Measurements from ENCODE around the gene FBXO9.
A peak's percentile ranks its signal among the peaks of the same experiment; 100 is the strongest.

Gene FBXO9

GRCh38 chr6:53095716-53096115 lies 30.5 kb downstream of the FBXO9 start:
- no peak for FAIRE-seq

GRCh38 chr6:53100561-53100960 lies 35.4 kb downstream of the FBXO9 start:
- no peak for FAIRE-seq

- FAIRE-seq = no peak
Observed at GRCh38 chr6:53101006-53101405, 35.8 kb downstream of the FBXO9 start.

- FAIRE-seq = no peak
Observed at GRCh38 chr6:53103993-53104675, 38.9 kb downstream of the FBXO9 start.

GRCh38 chr6:53104916-53105315 lies 39.7 kb downstream of the FBXO9 start:
- no peak for FAIRE-seq

- no peak for FAIRE-seq
Observed at GRCh38 chr6:53107091-53107490, 41.9 kb downstream of the FBXO9 start.

- FAIRE-seq = no peak
Observed at GRCh38 chr6:53109612-53110011, 44.4 kb downstream of the FBXO9 start.

- no peak for FAIRE-seq
Observed at GRCh38 chr6:53111865-53112264, 46.7 kb downstream of the FBXO9 start.

GRCh38 chr6:53112404-53112803 lies 47.2 kb downstream of the FBXO9 start:
- no peak for FAIRE-seq

GRCh38 chr6:53112871-53113270 lies 47.7 kb downstream of the FBXO9 start:
- no peak for FAIRE-seq

- FAIRE-seq = no peak
Observed at GRCh38 chr6:53113742-53114141, 48.5 kb downstream of the FBXO9 start.

- FAIRE-seq = no peak
Observed at GRCh38 chr6:53115113-53115512, 49.9 kb downstream of the FBXO9 start.

GRCh38 chr6:53115741-53116140 lies 50.5 kb downstream of the FBXO9 start:
- FAIRE-seq = no peak

GRCh38 chr6:53119349-53119748 lies 54.1 kb downstream of the FBXO9 start:
- FAIRE-seq = no peak

GRCh38 chr6:53119772-53120409 lies 54.7 kb downstream of the FBXO9 start:
- FAIRE-seq = peak; percentile 82

- FAIRE-seq = no peak
Observed at GRCh38 chr6:53124131-53124800, 59.1 kb downstream of the FBXO9 start.

- no peak for FAIRE-seq
Observed at GRCh38 chr6:53125276-53125675, 60.1 kb downstream of the FBXO9 start.

- no peak for FAIRE-seq
Observed at GRCh38 chr6:53128842-53129241, 63.6 kb downstream of the FBXO9 start.

GRCh38 chr6:53130569-53131290 lies 65.5 kb downstream of the FBXO9 start:
- FAIRE-seq = no peak

GRCh38 chr6:53133961-53134360 lies 68.8 kb downstream of the FBXO9 start:
- no peak for FAIRE-seq

- FAIRE-seq = no peak
Observed at GRCh38 chr6:53134601-53135235, 69.5 kb downstream of the FBXO9 start.

GRCh38 chr6:53136000-53136609 lies 70.9 kb downstream of the FBXO9 start:
- no peak for FAIRE-seq

All from islet of Langerhans (tissue), 1 donor.